ENCODE results near the gene FXYD2. TPM values are rescaled to one million over a fixed set of nuclear protein-coding genes. Genes with fewer than 3 reads are reported as not detected.

FXYD2 gene
- total and polyA plus RNA-seq, 9 of the 15 experiments (the other 6 are each of a cell fraction or from before 2014, with no cell fraction given): not detected

- BruUV-seq (replicated peaks): no TSS peak
- Histone ChIP-seq H3K4me1 (replicated peaks in 1 of 2; ENCODE audit: control insufficient read depth in 2 of 2, insufficient read depth in 2 of 2, low read length in 2 of 2) (peaks cover 0 to 37% of the 10 kb centered on the region in 2 experiments; a peak in 3 of 5 replicates), H3K79me2 (ENCODE audit: control insufficient read depth, insufficient read depth, low read length) (no peaks in the 10 kb centered on the region), H3K4me3 (no peak overlapping the region), H2AFZ (ENCODE audit: low read depth, low read length) (no peak overlapping the region), H3K27me3 (ENCODE audit: control insufficient read depth in 2 of 2, insufficient read depth in 2 of 2, low read length in 2 of 2) (peaks cover 7 to 36% of the 10 kb centered on the region in 2 experiments), H3K27ac (ENCODE audit: extremely low read depth, low read depth, low read length) (no peak overlapping the region), H3K9ac (ENCODE audit: insufficient read depth in 1 of 2, low read depth in 2 of 2, low read length in 2 of 2) (no peak overlapping the region), H3K9me1 (ENCODE audit: control insufficient read depth, insufficient read depth, low read length) (peaks cover 2% of the 10 kb centered on the region), H3K9me3 (replicated peaks; ENCODE audit: control insufficient read depth, insufficient read depth, low read depth, low read length) (no peaks in the 10 kb centered on the region), H3K36me3 (ENCODE audit: control insufficient read depth, insufficient read depth, low read length) (no peaks in the 10 kb centered on the region), H3K4me2 (ENCODE audit: insufficient read depth, low read length) (no peak overlapping the region), H4K20me1 (replicated peaks; ENCODE audit: control insufficient read depth, insufficient read depth, low read length) (peaks cover 13% of the 10 kb centered on the region)
- 12% methylated on average over 8 of the region's 11 CpGs for WGBS (ENCODE audit: insufficient coverage, low coverage, missing lambda C conversion rate)
- in situ Hi-C loops (cut with MboI) (loop anchor here (5.0 kb wide), 2 partner anchors 127 to 227 kb away; no protein-coding TSS in a partner anchor), intact Hi-C loops (cut with micrococcal nuclease) (no loop called here)
- ATAC-seq (no peak), FAIRE-seq (no peak), DNase-seq (ENCODE audit: extremely low read depth in 1 of 4, low spot score in 3 of 4) (no peak)
- ChIA-PET POLR2A (interaction anchor here (1.2 kb wide), 1 partner anchor 11 kb away, joined by 4 read pairs; no protein-coding TSS in a partner anchor), CTCF (ENCODE audit: low intra/inter-chr PET ratio) (interaction anchor here (1.4 to 4.0 kb wide), 4 partner anchors 84 to 233 kb away, joined by 3 to 37 read pairs (median 20); no protein-coding TSS in a partner anchor)
- TF ChIP-seq ZKSCAN1 (IDR thresholded peaks at IDR 0.05; ENCODE audit: low read depth, low read length) (no peak), ZNF408 (CRISPR knock-in tag; IDR thresholded peaks at IDR 0.05; ENCODE audit: low read depth) (no peak), BACH1 (tag; IDR thresholded peaks at IDR 0.05) (no peak), IFI16 (CRISPR knock-in tag; IDR thresholded peaks at IDR 0.05) (no peak), ZNF263 (CRISPR knock-in tag; IDR thresholded peaks at IDR 0.05; ENCODE audit: borderline replicate concordance) (no peak), ZBTB1 (CRISPR knock-in tag; IDR thresholded peaks at IDR 0.05; ENCODE audit: borderline replicate concordance, low read depth) (no peak), NELFE (IDR thresholded peaks at IDR 0.05; ENCODE audit: insufficient read depth, insufficient read length) (no peak), MTA2 (IDR thresholded peaks at IDR 0.05; ENCODE audit: low read depth) (no peak), TCF7 (IDR thresholded peaks at IDR 0.05; ENCODE audit: borderline replicate concordance) (no peak), RAD51 (IDR thresholded peaks at IDR 0.05; ENCODE audit: borderline replicate concordance, low read depth) (no peak), SAP30 (IDR thresholded peaks at IDR 0.05; ENCODE audit: borderline replicate concordance, insufficient read depth, low read depth, low read length, poor library complexity, severe bottlenecking) (no peak), ZNF717 (CRISPR knock-in tag; IDR thresholded peaks at IDR 0.05) (no peak), OTX1 (CRISPR knock-in tag; IDR thresholded peaks at IDR 0.05) (no peak)
- TF ChIP-seq, protein P1, sequence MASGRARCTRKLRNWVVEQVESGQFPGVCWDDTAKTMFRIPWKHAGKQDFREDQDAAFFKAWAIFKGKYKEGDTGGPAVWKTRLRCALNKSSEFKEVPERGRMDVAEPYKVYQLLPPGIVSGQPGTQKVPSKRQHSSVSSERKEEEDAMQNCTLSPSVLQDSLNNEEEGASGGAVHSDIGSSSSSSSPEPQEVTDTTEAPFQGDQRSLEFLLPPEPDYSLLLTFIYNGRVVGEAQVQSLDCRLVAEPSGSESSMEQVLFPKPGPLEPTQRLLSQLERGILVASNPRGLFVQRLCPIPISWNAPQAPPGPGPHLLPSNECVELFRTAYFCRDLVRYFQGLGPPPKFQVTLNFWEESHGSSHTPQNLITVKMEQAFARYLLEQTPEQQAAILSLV (tag; IDR thresholded peaks at IDR 0.05): no peak
Observed at GRCh38 chr11:117820071-117820470, 4.5 kb downstream of the FXYD2 start.
